Liver (tissue), 9 donors: ENCODE data around the gene MTCP1. TPM values are rescaled to one million over a fixed set of nuclear protein-coding genes. Genes with fewer than 3 reads are reported as not detected.

ENCODE experiments used
- DNase-seq: peaks from one replicate; pipeline ENCODE4 v3.0.0-alpha.2; 2017; ENCODE audit warnings: low spot score
- H3K27ac ChIP-seq, 2 donors: one replicate each; pipeline ENCODE4 v1.7.0; 2013; ENCODE audit warnings: inconsistent platforms in 2 of 2, low read length in 2 of 2, control low read depth in 1 of 2, low read depth in 1 of 2, mild to moderate bottlenecking in 1 of 2
- H3K27me3 ChIP-seq, 4 donors: one replicate each; pipeline versions ENCODE4 v1.6.1 to v1.7.0; 2013; ENCODE audit warnings: low read length in 3 of 4, inconsistent platforms in 1 of 4, mild to moderate bottlenecking in 1 of 4, moderate library complexity in 1 of 4; ENCODE audit not compliant: control insufficient read depth in 4 of 4, insufficient read depth in 4 of 4
- H3K36me3 ChIP-seq, 4 donors: one replicate each; pipeline versions ENCODE4 v1.6.1 to v1.7.0; 2013; ENCODE audit warnings: low read length in 3 of 4, mild to moderate bottlenecking in 3 of 4, low read depth in 1 of 4, moderate library complexity in 1 of 4; ENCODE audit not compliant: control insufficient read depth in 4 of 4, insufficient read depth in 3 of 4
- H3K4me1 ChIP-seq, 4 donors: one replicate each; pipeline versions ENCODE4 v1.6.1 to v1.7.0; 2013; ENCODE audit warnings: low read length in 3 of 4, mild to moderate bottlenecking in 3 of 4, moderate library complexity in 1 of 4; ENCODE audit not compliant: control insufficient read depth in 4 of 4, insufficient read depth in 4 of 4
- H3K4me3 ChIP-seq, 3 donors: one replicate each; pipeline versions ENCODE4 v1.6.1 to v1.7.0; 2013; ENCODE audit warnings: low read length in 3 of 3, control low read depth in 1 of 3, low read depth in 1 of 3, mild to moderate bottlenecking in 1 of 3
- H3K9ac ChIP-seq, 2 donors: one replicate each; pipeline ENCODE4 v1.7.0; 2013; ENCODE audit warnings: low read length in 2 of 2, mild to moderate bottlenecking in 2 of 2, moderate library complexity in 2 of 2, control low read depth in 1 of 2, low read depth in 1 of 2
- H3K9me3 ChIP-seq, 4 donors: one replicate each; pipeline versions ENCODE4 v1.6.1 to v1.7.0; 2013; ENCODE audit warnings: low read length in 3 of 4; ENCODE audit not compliant: control insufficient read depth in 4 of 4
- EGR1 ChIP-seq, 2 donors: IDR thresholded peaks; 2 replicates each; pipeline ENCODE4 v1.6.1; 2016 to 2018; ENCODE audit warnings: antibody characterized with exemption in 2 of 2, low read depth in 2 of 2
- FOXA1 ChIP-seq: IDR thresholded peaks from 2 replicates; pipeline ENCODE4 v1.6.1; 2016; ENCODE audit warnings: antibody characterized with exemption
- FOXA2 ChIP-seq: IDR thresholded peaks from 2 replicates; pipeline ENCODE4 v1.6.1; 2016; ENCODE audit warnings: antibody characterized with exemption
- GABPA ChIP-seq, 2 donors: IDR thresholded peaks in 1 of 2; conservative IDR thresholded peaks in 1 of 2; 2 replicates each; pipeline ENCODE4 v1.6.1; 2016; ENCODE audit warnings: antibody characterized with exemption in 2 of 2, mild to moderate bottlenecking in 1 of 2, moderate library complexity in 1 of 2
- HNF4A ChIP-seq, 2 donors: conservative IDR thresholded peaks; 2 replicates each; pipeline ENCODE4 v1.6.1; 2016; ENCODE audit warnings: antibody characterized with exemption in 2 of 2, mild to moderate bottlenecking in 2 of 2
- HNF4G ChIP-seq: IDR thresholded peaks from 2 replicates; pipeline ENCODE4 v1.6.1; 2016; ENCODE audit warnings: antibody characterized with exemption
- JUND ChIP-seq, 2 donors: IDR thresholded peaks; 2 replicates each; pipeline ENCODE4 v1.6.1; 2016; ENCODE audit warnings: antibody characterized with exemption in 2 of 2
- NR2F2 ChIP-seq: IDR thresholded peaks from 2 replicates; pipeline ENCODE4 v1.6.1; 2016; ENCODE audit warnings: antibody characterized with exemption
- RAD21 ChIP-seq, 2 donors: IDR thresholded peaks; 2 replicates each; pipeline ENCODE4 v1.6.1; 2016; ENCODE audit warnings: antibody characterized with exemption in 2 of 2, mild to moderate bottlenecking in 2 of 2
- RXRA ChIP-seq, 2 donors: IDR thresholded peaks; 2 replicates each; pipeline ENCODE4 v1.6.1; 2017 to 2018; ENCODE audit warnings: antibody characterized with exemption in 2 of 2, mild to moderate bottlenecking in 1 of 2
- SP1 ChIP-seq: IDR thresholded peaks from 2 replicates; pipeline ENCODE4 v1.6.1; 2018; ENCODE audit warnings: antibody characterized with exemption, mild to moderate bottlenecking
- TAF1 ChIP-seq: conservative IDR thresholded peaks from 2 replicates; pipeline ENCODE4 v1.6.1; 2016; ENCODE audit warnings: antibody characterized with exemption, mild to moderate bottlenecking
- YY1 ChIP-seq: IDR thresholded peaks from 2 replicates; pipeline ENCODE4 v1.6.1; 2016; ENCODE audit warnings: antibody characterized with exemption, mild to moderate bottlenecking
- WGBS: extraction: QIAGEN DNeasy Blood & Tissue Kit; methylation state at CpG from one replicate; pipeline ENCODE4 v1.1.7; 2013; 5-methylcytosine and 5-hydroxymethylcytosine counted together
- polyA plus RNA-seq, 2 donors: library from polyadenylated mRNA; stranded (reverse) in 1 of 2; unstranded in 1 of 2; fragments of 200-250 nt in 1 of 2; fragments of >200 nt in 1 of 2; fragmentation: Nextera tagmentation in 1 of 2; extraction: Ambion mirVana in 1 of 2; gene quantifications; one replicate each; pipeline versions ENCODE4 v1.2.1 to v1.2.3, GENCODE V29; 2013 to 2015
- total RNA-seq, 2 donors: library from RNA; depleted of rRNA; stranded (reverse); fragments of >200 nt; gene quantifications; one replicate each; pipeline ENCODE4 v1.2.3, GENCODE V29; 2014
- TF ChIP-seq, protein P1 (sequence below): IDR thresholded peaks from 2 replicates; pipeline ENCODE4 v1.6.1; 2016; ENCODE audit warnings: antibody characterized with exemption
- TF ChIP-seq, protein P2 (sequence below): IDR thresholded peaks from 2 replicates; pipeline ENCODE4 v1.6.1; 2016; ENCODE audit warnings: antibody characterized with exemption, mild to moderate bottlenecking
- TF ChIP-seq, protein P3 (sequence below): IDR thresholded peaks from 2 replicates; pipeline ENCODE4 v1.6.1; 2016; ENCODE audit warnings: antibody characterized with exemption
- TF ChIP-seq, protein P4 (sequence below): fragments of 150-350 bp; IDR thresholded peaks from 2 replicates; pipeline ENCODE4 v1.5.1; 2017; ENCODE audit warnings: improper control_type of control experiment, low read depth, low read length; ENCODE audit not compliant: missing input control
- TF ChIP-seq, protein P5 (sequence below): IDR thresholded peaks from 2 replicates; pipeline ENCODE4 v1.6.1; 2016; ENCODE audit warnings: antibody characterized with exemption
- donor health status: healthy.
- donor health status: healthy.
- donor health status: healthy.
- donor health status: healthy.
- donor health status: healthy.

The MTCP1 gene
- total and polyA plus RNA-seq, 4 donors: 2.2 to 10.0 (median 5.2) TPM

DNA sequence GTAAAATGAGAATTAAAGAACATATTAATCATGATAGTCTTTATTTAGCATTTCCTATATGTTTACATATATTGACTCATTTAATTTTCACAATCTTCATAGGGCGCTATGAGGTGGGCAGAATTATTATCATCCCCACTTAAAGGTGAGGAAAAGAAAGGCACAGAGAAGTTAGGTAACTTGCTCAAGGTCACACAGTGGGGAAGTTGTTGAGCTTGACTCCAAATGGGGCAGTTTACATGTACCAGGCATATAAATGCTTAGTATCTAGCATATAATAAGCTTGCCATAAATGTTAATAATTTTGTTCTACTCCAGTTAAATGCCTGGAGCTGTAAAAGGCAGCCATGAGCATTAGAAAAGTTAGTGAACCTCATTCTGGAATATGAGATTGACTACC, 1.5 kb downstream of the MTCP1 start:
- H3K4me1 ChIP-seq: peaks cover 3 to 8% (median 6%) of the 10 kb centered on the region in 4 donors
- H3K27ac ChIP-seq: no peak overlapping the region
- H3K36me3 ChIP-seq: no peaks in the 10 kb centered on the region
- DNase-seq: no peak
- no peak overlapping the region for H3K9ac ChIP-seq
- H3K27me3 ChIP-seq: no peaks in the 10 kb centered on the region
- TF ChIP-seq, protein P1, sequence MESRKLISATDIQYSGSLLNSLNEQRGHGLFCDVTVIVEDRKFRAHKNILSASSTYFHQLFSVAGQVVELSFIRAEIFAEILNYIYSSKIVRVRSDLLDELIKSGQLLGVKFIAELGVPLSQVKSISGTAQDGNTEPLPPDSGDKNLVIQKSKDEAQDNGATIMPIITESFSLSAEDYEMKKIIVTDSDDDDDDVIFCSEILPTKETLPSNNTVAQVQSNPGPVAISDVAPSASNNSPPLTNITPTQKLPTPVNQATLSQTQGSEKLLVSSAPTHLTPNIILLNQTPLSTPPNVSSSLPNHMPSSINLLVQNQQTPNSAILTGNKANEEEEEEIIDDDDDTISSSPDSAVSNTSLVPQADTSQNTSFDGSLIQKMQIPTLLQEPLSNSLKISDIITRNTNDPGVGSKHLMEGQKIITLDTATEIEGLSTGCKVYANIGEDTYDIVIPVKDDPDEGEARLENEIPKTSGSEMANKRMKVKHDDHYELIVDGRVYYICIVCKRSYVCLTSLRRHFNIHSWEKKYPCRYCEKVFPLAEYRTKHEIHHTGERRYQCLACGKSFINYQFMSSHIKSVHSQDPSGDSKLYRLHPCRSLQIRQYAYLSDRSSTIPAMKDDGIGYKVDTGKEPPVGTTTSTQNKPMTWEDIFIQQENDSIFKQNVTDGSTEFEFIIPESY: no peak
- TF ChIP-seq TAF1: no peak
- TF ChIP-seq, protein P2, sequence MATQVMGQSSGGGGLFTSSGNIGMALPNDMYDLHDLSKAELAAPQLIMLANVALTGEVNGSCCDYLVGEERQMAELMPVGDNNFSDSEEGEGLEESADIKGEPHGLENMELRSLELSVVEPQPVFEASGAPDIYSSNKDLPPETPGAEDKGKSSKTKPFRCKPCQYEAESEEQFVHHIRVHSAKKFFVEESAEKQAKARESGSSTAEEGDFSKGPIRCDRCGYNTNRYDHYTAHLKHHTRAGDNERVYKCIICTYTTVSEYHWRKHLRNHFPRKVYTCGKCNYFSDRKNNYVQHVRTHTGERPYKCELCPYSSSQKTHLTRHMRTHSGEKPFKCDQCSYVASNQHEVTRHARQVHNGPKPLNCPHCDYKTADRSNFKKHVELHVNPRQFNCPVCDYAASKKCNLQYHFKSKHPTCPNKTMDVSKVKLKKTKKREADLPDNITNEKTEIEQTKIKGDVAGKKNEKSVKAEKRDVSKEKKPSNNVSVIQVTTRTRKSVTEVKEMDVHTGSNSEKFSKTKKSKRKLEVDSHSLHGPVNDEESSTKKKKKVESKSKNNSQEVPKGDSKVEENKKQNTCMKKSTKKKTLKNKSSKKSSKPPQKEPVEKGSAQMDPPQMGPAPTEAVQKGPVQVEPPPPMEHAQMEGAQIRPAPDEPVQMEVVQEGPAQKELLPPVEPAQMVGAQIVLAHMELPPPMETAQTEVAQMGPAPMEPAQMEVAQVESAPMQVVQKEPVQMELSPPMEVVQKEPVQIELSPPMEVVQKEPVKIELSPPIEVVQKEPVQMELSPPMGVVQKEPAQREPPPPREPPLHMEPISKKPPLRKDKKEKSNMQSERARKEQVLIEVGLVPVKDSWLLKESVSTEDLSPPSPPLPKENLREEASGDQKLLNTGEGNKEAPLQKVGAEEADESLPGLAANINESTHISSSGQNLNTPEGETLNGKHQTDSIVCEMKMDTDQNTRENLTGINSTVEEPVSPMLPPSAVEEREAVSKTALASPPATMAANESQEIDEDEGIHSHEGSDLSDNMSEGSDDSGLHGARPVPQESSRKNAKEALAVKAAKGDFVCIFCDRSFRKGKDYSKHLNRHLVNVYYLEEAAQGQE: no peak
- TF ChIP-seq, protein P3, sequence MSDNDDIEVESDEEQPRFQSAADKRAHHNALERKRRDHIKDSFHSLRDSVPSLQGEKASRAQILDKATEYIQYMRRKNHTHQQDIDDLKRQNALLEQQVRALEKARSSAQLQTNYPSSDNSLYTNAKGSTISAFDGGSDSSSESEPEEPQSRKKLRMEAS: no peak
- TF ChIP-seq HNF4A (conservative IDR thresholded peaks at IDR 0.05): no peak
- TF ChIP-seq NR2F2: no peak
- no peaks in the 10 kb centered on the region for H3K9me3 ChIP-seq
- H3K4me3 ChIP-seq: peak overlapping the region in 2 of 3 donors; percentile 60 to 75
- WGBS: 100% methylated on average over 1 of the region's 1 CpG

DNA sequence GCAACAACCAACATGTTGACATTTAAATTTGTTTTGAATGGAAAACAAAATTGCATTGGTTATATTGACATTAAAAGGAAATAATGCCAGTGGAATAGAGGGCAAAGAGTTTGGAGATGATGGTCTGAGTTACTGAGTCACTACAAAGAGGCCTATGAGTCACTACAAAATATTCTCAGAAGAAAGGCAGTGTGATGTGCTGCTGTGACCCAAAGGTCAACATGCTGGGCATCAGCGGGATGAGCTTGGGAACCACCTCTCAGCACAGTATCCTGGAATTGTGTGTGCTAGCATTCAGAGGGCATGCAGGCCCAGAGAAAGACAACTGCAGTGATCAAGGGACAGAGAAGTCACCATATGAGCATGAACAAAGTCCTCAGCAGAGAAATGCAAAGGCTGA, 2.8 kb downstream of the MTCP1 start:
- H3K27ac ChIP-seq: peak overlapping the region in 1 of 2 donors; percentile 28
- no peak overlapping the region for H3K4me3 ChIP-seq
- no peaks in the 10 kb centered on the region for H3K9me3 ChIP-seq
- no peak for DNase-seq
- H3K27me3 ChIP-seq: no peaks in the 10 kb centered on the region
- peaks cover 3 to 8% (median 6%) of the 10 kb centered on the region in 4 donors for H3K4me1 ChIP-seq
- no peak overlapping the region for H3K9ac ChIP-seq
- WGBS: 38% methylated on average over 1 of the region's 1 CpG
- TF ChIP-seq, protein P2: no peak
- TF ChIP-seq FOXA1 (no peak), YY1 (no peak), FOXA2 (peak; percentile 6), TAF1 (no peak), SP1 (no peak), EGR1 (IDR thresholded peaks at IDR 0.05; ENCODE audit: low read depth in 2 of 2) (no peak), JUND (IDR thresholded peaks at IDR 0.05) (peak in 1 of 2 donors; percentile 17), GABPA (IDR thresholded peaks at IDR 0.05 in 1 of 2, conservative IDR thresholded peaks at IDR 0.05 in 1 of 2) (no peak), HNF4G (no peak), HNF4A (conservative IDR thresholded peaks at IDR 0.05) (peak in 1 of 2 donors; percentile 30), NR2F2 (no peak), RXRA (IDR thresholded peaks at IDR 0.05) (peak in 1 of 2 donors; percentile 29), RAD21 (IDR thresholded peaks at IDR 0.05) (no peak)
- TF ChIP-seq, protein P3: no peak
- TF ChIP-seq, protein P4, sequence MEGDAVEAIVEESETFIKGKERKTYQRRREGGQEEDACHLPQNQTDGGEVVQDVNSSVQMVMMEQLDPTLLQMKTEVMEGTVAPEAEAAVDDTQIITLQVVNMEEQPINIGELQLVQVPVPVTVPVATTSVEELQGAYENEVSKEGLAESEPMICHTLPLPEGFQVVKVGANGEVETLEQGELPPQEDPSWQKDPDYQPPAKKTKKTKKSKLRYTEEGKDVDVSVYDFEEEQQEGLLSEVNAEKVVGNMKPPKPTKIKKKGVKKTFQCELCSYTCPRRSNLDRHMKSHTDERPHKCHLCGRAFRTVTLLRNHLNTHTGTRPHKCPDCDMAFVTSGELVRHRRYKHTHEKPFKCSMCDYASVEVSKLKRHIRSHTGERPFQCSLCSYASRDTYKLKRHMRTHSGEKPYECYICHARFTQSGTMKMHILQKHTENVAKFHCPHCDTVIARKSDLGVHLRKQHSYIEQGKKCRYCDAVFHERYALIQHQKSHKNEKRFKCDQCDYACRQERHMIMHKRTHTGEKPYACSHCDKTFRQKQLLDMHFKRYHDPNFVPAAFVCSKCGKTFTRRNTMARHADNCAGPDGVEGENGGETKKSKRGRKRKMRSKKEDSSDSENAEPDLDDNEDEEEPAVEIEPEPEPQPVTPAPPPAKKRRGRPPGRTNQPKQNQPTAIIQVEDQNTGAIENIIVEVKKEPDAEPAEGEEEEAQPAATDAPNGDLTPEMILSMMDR: no peak
- TF ChIP-seq, protein P5, sequence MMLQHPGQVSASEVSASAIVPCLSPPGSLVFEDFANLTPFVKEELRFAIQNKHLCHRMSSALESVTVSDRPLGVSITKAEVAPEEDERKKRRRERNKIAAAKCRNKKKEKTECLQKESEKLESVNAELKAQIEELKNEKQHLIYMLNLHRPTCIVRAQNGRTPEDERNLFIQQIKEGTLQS: no peak
- TF ChIP-seq, protein P1: no peak
- no peaks in the 10 kb centered on the region for H3K36me3 ChIP-seq
